GM12865 (cell line): ENCODE measurements around the gene MYO1F.

ENCODE experiments used
- DNase-seq: peaks from one replicate; pipeline ENCODE4 v3.0.0; 2010; ENCODE audit warnings: low read depth
- H3K4me3 ChIP-seq: 2 replicates; pipeline ENCODE4 v1.5.1; 2011; ENCODE audit warnings: mild to moderate bottlenecking, low read depth, low read length, control low read depth
- TF ChIP-seq, protein P1 (sequence below): IDR thresholded peaks from 2 replicates; pipeline ENCODE4 v1.5.1; 2011; ENCODE audit warnings: low read length, control low read depth, low read depth, inconsistent platforms; ENCODE audit not compliant: insufficient read depth; ENCODE audit errors: missing control alignments

MYO1F gene

DNA sequence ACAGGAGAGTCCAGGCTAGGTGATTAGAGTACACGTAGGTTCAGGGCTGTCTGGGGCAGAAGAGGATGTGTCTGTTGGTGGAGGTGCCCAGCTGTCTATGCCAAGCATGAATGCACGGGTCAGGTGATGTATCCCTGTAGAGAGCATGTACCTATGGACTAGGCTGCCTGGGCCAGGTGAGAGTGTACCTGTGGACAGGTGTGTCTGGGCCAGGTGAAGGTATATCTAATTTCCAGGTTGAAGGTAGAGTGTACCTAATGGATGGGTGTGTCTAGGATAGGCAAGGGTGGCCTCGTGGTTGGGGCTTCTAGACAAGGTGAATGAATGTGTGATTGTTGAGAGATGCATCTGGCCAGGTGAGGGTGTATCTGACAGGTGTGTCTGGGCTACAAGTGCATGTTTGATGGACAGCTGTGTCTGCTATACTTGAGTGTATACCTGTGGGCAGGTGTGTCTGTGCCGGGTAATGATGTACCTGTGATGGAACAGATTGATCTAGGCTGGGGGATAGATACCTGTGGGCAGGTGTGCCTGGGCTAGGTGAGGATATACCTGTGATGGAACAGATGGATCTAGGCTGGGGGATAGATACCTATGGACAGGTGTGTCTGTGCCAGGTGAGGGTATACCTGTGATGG, 47.8 kb downstream of the MYO1F start:
- TF ChIP-seq, protein P1, sequence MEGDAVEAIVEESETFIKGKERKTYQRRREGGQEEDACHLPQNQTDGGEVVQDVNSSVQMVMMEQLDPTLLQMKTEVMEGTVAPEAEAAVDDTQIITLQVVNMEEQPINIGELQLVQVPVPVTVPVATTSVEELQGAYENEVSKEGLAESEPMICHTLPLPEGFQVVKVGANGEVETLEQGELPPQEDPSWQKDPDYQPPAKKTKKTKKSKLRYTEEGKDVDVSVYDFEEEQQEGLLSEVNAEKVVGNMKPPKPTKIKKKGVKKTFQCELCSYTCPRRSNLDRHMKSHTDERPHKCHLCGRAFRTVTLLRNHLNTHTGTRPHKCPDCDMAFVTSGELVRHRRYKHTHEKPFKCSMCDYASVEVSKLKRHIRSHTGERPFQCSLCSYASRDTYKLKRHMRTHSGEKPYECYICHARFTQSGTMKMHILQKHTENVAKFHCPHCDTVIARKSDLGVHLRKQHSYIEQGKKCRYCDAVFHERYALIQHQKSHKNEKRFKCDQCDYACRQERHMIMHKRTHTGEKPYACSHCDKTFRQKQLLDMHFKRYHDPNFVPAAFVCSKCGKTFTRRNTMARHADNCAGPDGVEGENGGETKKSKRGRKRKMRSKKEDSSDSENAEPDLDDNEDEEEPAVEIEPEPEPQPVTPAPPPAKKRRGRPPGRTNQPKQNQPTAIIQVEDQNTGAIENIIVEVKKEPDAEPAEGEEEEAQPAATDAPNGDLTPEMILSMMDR = no peak
- no peak overlapping the region for H3K4me3 ChIP-seq
- DNase-seq = no peak

DNA sequence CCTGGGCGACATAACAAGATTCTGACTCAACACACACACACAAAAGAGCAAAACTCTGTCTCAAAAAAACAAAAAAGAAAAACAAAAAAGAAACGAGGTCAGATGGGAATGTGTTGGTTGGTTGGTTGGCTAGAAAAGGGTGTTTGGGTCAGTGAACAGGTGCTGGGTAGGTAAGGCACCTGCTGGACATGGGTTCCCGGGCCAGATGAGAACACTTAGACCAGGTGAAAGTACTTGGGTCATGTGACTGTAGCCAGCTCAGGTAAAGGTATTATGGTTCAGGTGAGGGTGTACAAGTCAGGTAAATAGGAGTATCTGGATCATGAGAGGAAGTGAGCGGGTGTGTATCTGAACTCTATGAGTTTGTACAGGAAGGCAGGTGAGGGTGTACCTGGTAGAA, 48.7 kb downstream of the MYO1F start:
- TF ChIP-seq, protein P1 = no peak
- DNase-seq = no peak
- no peak overlapping the region for H3K4me3 ChIP-seq

DNA sequence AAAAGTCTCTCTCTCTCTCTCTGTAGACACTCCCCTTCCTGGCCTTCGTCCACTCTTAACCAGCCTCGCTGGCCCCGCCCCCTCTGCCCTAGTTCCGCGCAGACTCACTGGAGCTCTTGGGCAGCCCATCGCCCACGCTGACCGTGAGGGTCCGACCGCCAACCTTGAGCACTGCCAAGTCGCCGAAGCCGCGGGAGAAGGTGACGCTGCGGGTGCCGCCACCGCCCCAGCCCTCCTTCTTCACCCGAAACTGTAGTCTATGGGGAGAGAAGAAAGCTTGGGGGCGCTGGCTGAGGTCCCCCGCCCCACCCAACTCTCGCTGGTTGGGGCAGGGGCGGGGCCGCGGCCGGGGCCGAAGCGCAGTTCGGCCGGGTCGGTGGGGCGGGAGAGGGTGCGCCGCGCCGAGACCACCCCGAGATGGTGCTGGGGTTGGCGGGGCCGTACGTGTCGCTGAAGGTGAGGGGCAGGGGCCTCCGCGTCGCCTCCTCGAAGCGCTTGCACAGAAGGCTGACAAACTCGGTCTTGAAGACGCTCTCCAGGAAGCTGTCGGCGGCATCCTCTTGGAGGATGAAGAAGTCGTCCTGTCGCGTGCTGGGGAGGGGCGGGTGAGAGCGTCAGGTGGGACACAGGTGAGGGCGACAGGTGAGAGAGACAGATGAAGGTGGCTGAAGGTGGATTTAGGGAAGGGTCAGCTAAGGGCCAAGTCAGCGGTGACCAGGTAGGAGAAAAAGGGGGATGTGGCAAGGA, 50.7 kb downstream of the MYO1F start:
- peak; percentile 83 for DNase-seq
- TF ChIP-seq, protein P1 = no peak
- peak overlapping the region; percentile 47 for H3K4me3 ChIP-seq

DNA sequence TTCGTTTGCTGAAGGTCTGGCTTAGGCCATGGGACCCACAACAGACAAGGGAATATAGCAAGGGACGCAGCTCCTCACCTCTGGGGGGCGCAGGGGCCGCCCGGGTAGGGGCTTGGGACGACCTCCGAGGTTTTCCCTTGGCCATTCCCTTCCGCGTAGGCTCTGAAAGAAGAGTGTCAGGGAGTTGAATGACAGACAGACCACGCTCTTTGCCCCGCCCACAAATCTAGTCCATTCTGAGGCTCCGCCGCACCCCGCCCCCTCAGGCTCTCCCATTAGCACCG, 51.9 kb downstream of the MYO1F start:
- TF ChIP-seq, protein P1 = peak; percentile 13
- DNase-seq = no peak
- H3K4me3 ChIP-seq = peak overlapping the region; percentile 2

DNA sequence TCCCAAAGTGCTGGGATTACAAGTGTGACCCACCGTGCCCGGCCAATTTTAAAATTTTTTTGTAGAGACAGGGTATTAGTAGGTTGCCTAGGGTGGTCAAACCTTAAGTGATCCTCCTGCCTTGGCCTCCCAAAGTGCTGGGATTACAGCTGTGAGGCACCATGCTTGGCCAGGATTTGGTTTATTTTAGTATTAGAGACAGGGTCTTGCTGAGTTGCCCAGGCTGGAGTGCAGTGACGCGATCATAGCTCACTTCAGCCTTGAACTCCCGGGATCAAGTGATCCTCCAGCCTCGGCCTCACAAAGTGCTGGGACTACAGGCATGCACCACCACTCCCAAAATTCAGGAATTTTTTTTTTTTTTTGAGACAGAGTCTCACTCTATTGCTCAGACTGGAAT, 57.9 kb downstream of the MYO1F start:
- TF ChIP-seq, protein P1 = no peak

DNA sequence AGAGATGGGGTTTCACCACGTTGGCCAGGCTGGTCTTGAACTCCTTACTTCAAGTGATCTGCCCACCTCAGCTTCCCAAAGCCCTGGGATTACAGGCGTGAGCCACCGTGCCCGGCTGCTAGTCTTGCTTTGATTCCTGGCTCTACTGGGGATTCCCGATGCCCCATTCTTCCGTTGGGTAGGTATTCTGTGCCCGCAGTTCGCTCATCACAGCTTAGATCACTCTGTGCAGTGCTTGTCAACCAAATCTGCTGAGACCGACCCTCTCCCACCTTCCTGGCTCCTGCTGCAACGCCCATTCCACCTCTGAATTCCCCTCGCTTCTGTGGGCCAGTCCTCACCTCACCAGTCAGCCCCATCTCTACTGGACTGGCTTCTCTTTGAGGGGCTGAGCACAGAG, 58.7 kb downstream of the MYO1F start:
- TF ChIP-seq, protein P1 = no peak
- no peak for DNase-seq
- no peak overlapping the region for H3K4me3 ChIP-seq

More for the DNA sequence above, 57.9 kb downstream of the MYO1F start:
- no peak overlapping the region for H3K4me3 ChIP-seq
- no peak for DNase-seq
